Endothelial cell (in vitro differentiated cells): ENCODE results near the gene SLC25A13. TPM values are rescaled to one million over a fixed set of nuclear protein-coding genes. Genes with fewer than 3 reads are reported as not detected.

Experiments used
- DNase-seq: peaks from one replicate; pipeline ENCODE4 v3.0.0; 2021; ENCODE audit warnings: low spot score
- H3K27ac Mint-ChIP-seq: one replicate; pipeline ENCODE4 v1.8.0; 2021; ENCODE audit warnings: mixed read lengths, inconsistent platforms; ENCODE audit not compliant: unreplicated experiment
- H3K27me3 Mint-ChIP-seq: one replicate; pipeline ENCODE4 v1.8.0; 2021; ENCODE audit warnings: mild to moderate bottlenecking, moderate library complexity, mixed read lengths, inconsistent platforms; ENCODE audit not compliant: unreplicated experiment
- H3K36me3 Mint-ChIP-seq: one replicate; pipeline ENCODE4 v1.8.0; 2021; ENCODE audit warnings: mild to moderate bottlenecking, low read depth, mixed read lengths, inconsistent platforms; ENCODE audit not compliant: unreplicated experiment
- H3K4me1 Mint-ChIP-seq: one replicate; pipeline ENCODE4 v1.8.0; 2021; ENCODE audit warnings: mild to moderate bottlenecking, mixed read lengths, inconsistent platforms; ENCODE audit not compliant: unreplicated experiment
- H3K4me3 Mint-ChIP-seq: one replicate; pipeline ENCODE4 v1.8.0; 2021; ENCODE audit warnings: mild to moderate bottlenecking, mixed read lengths, inconsistent platforms; ENCODE audit not compliant: unreplicated experiment
- H3K9me3 Mint-ChIP-seq: one replicate; pipeline ENCODE4 v1.8.0; 2021; ENCODE audit warnings: mixed read lengths, inconsistent platforms; ENCODE audit not compliant: unreplicated experiment
- CTCF ChIP-seq: fragments of 200-600 bp; sonication (generic); IDR thresholded peaks from one replicate; pipeline ENCODE4 v1.5.0; 2021; ENCODE audit warnings: antibody characterized with exemption; ENCODE audit not compliant: unreplicated experiment
- total RNA-seq: library from RNA; stranded (reverse); fragmentation: NEBNext Ultra II Directional; extraction: Animal tissue kit (Norgen Biotek cat#: 25700); gene quantifications from one replicate; pipeline ENCODE4 v1.2.1, GENCODE V29; 2021; ENCODE audit not compliant: unreplicated experiment

SLC25A13 gene
- total RNA-seq, 1 donor from 2014 or later = 69.6 TPM

GRCh38 chr7:96104984-96105383 lies 216.9 kb downstream of the SLC25A13 start:
- peaks cover 3% of the 10 kb centered on the region for H3K27me3 Mint-ChIP-seq
- no peaks in the 10 kb centered on the region for H3K36me3 Mint-ChIP-seq
- DNase-seq = no peak
- H3K4me3 Mint-ChIP-seq = no peak overlapping the region
- TF ChIP-seq CTCF = no peak
- H3K27ac Mint-ChIP-seq = no peak overlapping the region
- no peaks in the 10 kb centered on the region for H3K9me3 Mint-ChIP-seq
- no peaks in the 10 kb centered on the region for H3K4me1 Mint-ChIP-seq

GRCh38 chr7:96102096-96102811 lies 219.6 kb downstream of the SLC25A13 start:
- Mint-ChIP-seq H3K4me3 (no peak overlapping the region), H3K36me3 (no peaks in the 10 kb centered on the region), H3K9me3 (no peaks in the 10 kb centered on the region), H3K27me3 (peaks cover 3% of the 10 kb centered on the region), H3K4me1 (no peaks in the 10 kb centered on the region), H3K27ac (no peak overlapping the region)
- no peak for TF ChIP-seq CTCF
- no peak for DNase-seq

- Mint-ChIP-seq H3K27me3 (peaks cover 3% of the 10 kb centered on the region), H3K36me3 (no peaks in the 10 kb centered on the region), H3K4me1 (no peaks in the 10 kb centered on the region), H3K27ac (no peak overlapping the region), H3K9me3 (no peaks in the 10 kb centered on the region), H3K4me3 (no peak overlapping the region)
- no peak for DNase-seq
- TF ChIP-seq CTCF = no peak
These were observed 221.2 kb downstream of the SLC25A13 start for GRCh38 chr7:96100737-96101136.

GRCh38 chr7:96097835-96098234 lies 224.1 kb downstream of the SLC25A13 start:
- Mint-ChIP-seq H3K27ac (no peak overlapping the region), H3K27me3 (peaks cover 1% of the 10 kb centered on the region), H3K36me3 (no peaks in the 10 kb centered on the region), H3K9me3 (no peaks in the 10 kb centered on the region), H3K4me3 (no peak overlapping the region), H3K4me1 (no peaks in the 10 kb centered on the region)
- no peak for TF ChIP-seq CTCF
- DNase-seq = no peak

- no peak overlapping the region for H3K27ac Mint-ChIP-seq
- H3K27me3 Mint-ChIP-seq = no peaks in the 10 kb centered on the region
These were observed 228.5 kb downstream of the SLC25A13 start for GRCh38 chr7:96093435-96093834.

More at GRCh38 chr7:96093435-96093834, 228.5 kb downstream of the SLC25A13 start:
- H3K36me3 Mint-ChIP-seq = no peaks in the 10 kb centered on the region
- H3K9me3 Mint-ChIP-seq = no peaks in the 10 kb centered on the region
- H3K4me1 Mint-ChIP-seq = no peaks in the 10 kb centered on the region
- TF ChIP-seq CTCF = no peak
- H3K4me3 Mint-ChIP-seq = no peak overlapping the region
- DNase-seq = no peak
